GM12875 (cell line): Measurements from ENCODE around the gene SI.
"Not testable (repeated sequence)": the region's sequence is repeated elsewhere in the genome, so short reads cannot be mapped to it uniquely, and the experiment has no call there.

Experiments used
- H3K4me3 ChIP-seq: one replicate; pipeline ENCODE4 v1.5.1; 2011; ENCODE audit warnings: low read depth, low read length, control low read depth
- TF ChIP-seq, protein P1 (sequence below): IDR thresholded peaks from 2 replicates; pipeline ENCODE4 v1.5.1; 2011; ENCODE audit warnings: low read depth, mild to moderate bottlenecking, control low read depth, inconsistent platforms, low read length, moderate library complexity, borderline replicate concordance; ENCODE audit not compliant: insufficient read depth

SI gene

DNA sequence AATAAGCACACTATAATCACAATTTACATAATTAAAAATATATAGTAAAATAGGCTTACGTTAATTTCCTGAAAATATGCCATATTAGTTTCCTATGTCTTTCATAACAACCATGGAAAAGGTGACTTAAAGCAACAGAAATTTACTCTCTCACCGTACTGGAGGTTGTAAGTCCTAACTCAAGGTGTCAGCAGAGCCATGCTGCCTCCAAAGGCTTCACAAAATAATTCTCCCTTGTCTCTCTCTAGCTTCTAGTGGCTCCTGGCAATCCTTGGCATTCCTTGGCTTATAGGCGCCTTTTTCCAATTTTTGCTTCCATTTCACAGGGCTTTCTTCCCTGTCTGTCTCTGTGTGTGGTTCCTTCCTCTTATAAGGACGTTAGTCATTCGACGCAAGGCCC lies 7.6 kb downstream of the SI start:
- no peak overlapping the region for H3K4me3 ChIP-seq
- TF ChIP-seq, protein P1, sequence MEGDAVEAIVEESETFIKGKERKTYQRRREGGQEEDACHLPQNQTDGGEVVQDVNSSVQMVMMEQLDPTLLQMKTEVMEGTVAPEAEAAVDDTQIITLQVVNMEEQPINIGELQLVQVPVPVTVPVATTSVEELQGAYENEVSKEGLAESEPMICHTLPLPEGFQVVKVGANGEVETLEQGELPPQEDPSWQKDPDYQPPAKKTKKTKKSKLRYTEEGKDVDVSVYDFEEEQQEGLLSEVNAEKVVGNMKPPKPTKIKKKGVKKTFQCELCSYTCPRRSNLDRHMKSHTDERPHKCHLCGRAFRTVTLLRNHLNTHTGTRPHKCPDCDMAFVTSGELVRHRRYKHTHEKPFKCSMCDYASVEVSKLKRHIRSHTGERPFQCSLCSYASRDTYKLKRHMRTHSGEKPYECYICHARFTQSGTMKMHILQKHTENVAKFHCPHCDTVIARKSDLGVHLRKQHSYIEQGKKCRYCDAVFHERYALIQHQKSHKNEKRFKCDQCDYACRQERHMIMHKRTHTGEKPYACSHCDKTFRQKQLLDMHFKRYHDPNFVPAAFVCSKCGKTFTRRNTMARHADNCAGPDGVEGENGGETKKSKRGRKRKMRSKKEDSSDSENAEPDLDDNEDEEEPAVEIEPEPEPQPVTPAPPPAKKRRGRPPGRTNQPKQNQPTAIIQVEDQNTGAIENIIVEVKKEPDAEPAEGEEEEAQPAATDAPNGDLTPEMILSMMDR, result no peak

GRCh38 chr3:165056510-165056909 lies 21.8 kb downstream of the SI start:
- TF ChIP-seq, protein P1, result no peak
- no peak overlapping the region for H3K4me3 ChIP-seq

DNA sequence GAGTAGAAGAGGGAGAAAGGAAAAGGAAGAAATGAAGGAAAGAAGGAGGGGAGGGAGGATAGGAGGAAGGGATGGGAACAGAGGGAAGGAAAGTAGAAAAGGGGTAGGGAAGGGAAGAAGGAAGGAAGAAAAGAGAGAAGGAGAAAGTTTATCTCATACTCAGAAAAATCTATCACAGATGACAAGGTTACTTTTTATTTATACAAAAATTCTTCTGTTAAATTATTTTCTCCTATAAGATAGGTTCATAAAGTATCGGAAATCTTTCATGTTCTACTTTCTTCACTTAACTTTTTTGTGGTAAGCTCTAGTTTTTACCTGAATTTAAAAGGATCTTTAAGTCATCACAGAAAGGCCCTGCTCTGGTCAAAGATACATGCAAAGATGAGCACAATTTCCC lies 38.1 kb downstream of the SI start:
- TF ChIP-seq, protein P1, result no peak

DNA sequence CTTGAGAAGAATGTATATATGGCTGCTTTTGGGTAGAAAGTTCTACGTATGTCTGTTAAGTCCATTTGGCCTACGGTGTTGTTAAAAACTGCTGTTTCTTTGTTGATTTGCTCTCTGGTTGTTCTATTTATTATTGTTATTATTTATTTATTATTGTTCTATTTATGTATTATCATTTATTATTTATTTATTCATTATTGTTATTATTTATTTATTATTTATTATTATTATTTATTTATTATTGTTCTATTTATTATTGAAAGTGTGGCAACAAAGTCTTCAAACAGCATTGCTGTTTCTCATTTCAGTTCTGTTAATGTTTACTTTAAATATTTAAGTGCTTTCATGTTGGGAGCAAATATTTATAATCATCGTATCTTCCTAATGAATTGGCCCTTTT lies 66.7 kb downstream of the SI start:
- TF ChIP-seq, protein P1, result no peak
- no peak overlapping the region for H3K4me3 ChIP-seq

More for the DNA sequence above, 38.1 kb downstream of the SI start:
- no peak overlapping the region for H3K4me3 ChIP-seq

DNA sequence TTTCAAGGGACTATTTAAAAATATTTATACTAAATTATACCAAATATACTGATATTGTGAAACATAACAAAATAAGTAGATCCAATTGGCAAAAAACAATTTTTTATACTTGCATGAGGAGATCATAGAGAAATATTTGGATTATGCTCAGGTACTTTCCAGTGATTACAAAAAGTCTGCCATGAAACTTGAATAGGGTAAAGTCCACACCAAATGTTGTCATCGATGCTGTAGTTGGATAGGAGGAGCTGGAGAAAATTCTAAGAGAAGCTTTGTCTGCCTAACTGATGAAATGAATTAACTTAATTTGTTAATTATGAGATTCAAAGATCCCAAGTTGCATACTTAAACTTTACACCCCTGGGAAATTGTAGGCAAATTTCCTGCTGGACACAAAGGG lies 93.3 kb downstream of the SI start:
- no peak overlapping the region for H3K4me3 ChIP-seq
- TF ChIP-seq, protein P1, result no peak

DNA sequence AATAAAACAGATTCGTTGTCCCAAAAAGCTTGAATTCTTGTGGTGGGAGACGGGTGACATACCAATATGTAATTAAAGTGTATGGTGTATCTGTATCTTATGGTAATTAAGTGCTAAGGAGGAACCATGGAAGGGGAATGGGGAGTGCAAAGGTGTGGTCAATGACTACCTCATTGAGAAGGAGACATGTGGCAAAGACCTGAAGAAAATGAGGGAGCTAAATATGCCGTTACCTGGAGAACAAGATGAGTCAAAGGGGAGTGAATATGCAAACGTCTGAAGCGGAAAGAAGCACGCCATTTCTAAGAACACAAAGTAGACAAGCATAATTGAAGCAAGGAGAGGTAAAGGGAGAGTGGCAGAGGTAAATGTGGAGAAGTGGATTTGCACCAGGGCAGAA lies 115.7 kb downstream of the SI start:
- TF ChIP-seq, protein P1, result no peak
- no peak overlapping the region for H3K4me3 ChIP-seq

DNA sequence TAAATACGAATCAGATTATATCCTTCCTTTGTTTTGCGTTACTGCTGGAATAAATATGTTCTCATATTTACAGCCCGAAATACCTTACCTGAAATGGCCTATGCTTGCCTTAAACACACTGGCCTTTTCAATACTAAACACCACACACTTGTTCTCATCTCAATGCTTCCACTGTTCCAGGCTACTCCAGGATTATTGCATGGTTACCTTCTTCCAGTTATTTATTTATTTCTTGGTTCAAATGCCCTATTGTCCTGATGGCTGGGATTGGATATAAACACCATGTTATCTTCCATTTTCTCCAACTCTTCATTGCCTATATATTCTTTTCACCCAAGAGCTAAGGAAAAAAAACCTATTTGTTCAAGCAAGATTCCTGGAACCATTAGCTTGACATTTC lies 125.3 kb downstream of the SI start:
- TF ChIP-seq, protein P1, result no peak
- no peak overlapping the region for H3K4me3 ChIP-seq

DNA sequence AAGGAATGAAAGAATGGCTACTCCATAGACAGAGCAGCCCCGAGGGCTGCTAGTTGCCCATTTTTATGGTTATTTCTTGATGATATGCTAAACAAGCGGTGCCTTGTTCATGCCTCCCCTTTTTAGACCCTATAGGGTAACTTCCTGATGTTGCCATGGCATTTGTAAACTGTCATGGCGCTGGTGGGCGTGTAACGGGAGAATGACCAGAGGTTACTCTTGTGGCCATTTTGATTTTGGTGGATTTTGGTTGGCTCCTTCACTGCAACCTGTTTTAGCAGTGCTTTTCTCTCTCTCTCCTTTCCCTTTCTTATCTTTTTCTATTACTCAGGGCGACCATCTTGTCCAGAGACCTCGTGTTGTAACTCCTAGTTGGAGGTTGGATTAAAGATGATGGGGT lies 126.9 kb downstream of the SI start:
- H3K4me3 ChIP-seq, result not testable (repeated sequence)
